GM21360 (cell line): ENCODE measurements around the gene RTCB.
"Not testable (repeated sequence)": the region's sequence is repeated elsewhere in the genome, so short reads cannot be mapped to it uniquely, and the experiment has no call there.

Source experiments
- ATAC-seq: cut with Tn5 transposase; IDR thresholded peaks from one replicate; pipeline ENCODE4 v1.9.1; 2021; ENCODE audit warnings: mild to moderate bottlenecking, moderate library complexity; ENCODE audit not compliant: unreplicated experiment

Gene RTCB

DNA sequence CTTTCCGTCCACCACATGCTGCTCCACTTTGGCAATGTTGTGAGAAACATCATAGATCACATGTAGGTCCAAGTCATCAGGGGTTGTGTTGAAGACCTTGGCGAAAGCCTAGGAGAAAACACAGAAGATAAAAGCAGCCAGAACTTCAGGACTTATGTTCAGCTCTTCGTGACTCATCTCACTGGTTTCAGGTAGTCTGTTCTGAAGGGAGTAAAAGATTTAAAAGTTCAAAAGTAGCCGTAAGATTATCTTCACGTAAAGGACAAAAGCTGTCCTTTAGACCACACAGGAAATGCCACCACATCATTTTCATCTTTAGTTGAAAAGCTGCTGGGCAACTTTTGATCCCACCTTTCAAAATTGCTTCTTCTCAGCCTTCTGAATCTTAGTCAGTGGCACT is 16.9 kb downstream of the RTCB start:
- no peak for ATAC-seq

GRCh38 chr22:32389685-32390084 is 22.4 kb downstream of the RTCB start:
- ATAC-seq: no peak

DNA sequence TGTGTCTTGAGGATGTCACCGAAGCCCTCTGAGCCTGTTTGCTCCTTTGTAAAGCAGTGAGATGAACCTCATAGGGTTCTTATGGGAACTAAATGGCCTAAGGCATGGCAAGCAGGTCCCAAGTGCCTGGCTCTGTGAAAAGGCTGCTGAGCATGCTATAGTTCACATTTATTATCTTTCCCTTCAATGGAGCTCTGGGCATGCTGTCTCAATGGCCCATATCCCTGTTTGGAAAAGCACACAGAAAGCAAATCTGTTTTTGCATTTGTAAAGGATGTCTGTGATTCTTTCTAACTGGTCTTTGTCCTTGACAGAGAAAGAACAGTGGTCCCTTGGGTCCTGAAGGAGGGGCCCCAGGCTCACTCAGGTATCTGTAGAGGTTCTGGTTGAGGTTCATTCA is 26.4 kb downstream of the RTCB start:
- ATAC-seq: no peak

DNA sequence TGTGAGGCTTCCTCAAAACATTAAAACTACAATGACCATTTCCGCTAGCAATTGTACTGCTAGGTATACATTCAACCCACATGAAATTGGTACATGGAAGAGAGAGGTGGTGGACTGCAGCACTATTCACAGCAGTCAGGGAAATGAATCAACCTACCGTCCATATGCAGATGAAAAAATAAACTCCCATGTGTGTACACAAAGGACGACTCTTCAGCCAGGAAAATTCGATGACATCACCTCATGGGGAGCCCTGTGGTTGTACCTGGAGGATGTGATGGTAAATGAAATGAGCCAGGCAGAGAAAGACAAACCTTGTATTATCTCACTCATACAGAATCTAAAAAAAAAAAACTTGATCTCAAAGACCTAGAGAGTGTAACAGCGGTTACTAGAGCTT is 31.1 kb downstream of the RTCB start:
- no peak for ATAC-seq

DNA sequence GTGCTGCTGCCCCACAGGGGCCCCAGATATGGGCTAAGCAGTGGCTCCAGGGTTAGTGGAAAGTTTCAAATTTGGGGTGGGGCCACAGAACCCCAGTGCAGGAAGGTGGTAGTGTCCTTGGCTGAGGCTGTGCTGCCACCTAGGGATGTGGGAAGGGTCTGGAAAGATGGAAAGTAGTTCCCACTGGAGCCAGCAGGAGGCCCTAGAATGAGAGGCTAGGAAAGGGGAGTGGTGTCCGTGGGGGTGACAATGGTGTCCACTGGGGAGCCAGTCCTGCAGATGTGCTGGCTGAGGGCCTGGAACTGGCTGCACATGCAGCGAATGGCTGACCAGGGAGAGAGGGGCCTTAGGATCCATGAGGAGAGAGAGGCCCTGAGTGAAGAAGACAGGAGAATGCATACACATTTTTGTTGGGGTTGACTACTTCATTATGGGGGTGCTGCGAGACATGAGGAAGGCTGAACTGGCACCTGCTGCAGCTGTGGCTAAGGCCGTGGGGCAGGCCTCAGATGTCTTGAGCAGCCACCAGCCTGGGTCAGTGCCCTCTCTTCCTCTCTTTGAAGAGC is 33.3 kb downstream of the RTCB start:
- no peak for ATAC-seq

- no peak for ATAC-seq
Measured at GRCh38 chr22:32376681-32377080, 35.4 kb downstream of the RTCB start.

GRCh38 chr22:32375678-32376450 is 36.2 kb downstream of the RTCB start:
- no peak for ATAC-seq

- no peak for ATAC-seq
Measured at GRCh38 chr22:32364210-32364609, 47.8 kb downstream of the RTCB start.

DNA sequence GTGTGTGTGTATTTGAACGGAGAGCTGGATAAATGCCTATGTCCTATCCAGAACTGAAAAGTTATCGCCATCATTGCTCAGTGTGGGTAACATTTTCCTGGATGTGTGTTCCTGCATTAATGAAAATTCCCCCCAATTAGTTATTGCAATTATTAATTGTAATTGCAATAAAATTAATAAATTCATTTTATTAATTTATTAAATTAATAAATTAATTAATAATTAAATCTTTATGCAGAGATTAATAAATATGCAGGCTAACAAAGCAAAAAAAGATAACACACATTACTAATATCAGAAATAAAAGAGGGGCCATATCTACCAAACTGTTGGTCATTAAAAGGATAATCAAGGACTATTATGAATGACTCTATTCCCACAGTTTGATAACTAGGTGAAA is 50.8 kb downstream of the RTCB start:
- ATAC-seq: no peak

GRCh38 chr22:32360096-32360495 is 52.0 kb downstream of the RTCB start:
- not testable (repeated sequence) for ATAC-seq

- ATAC-seq: not testable (repeated sequence)
Measured at GRCh38 chr22:32357567-32357966, 54.5 kb downstream of the RTCB start, which contains the start of gene RFPL3. RFPL3 (plus strand) TSS chr22:32357867; CDS start chr22:32358072, 205 bp downstream.

GRCh38 chr22:32355760-32356159 is 56.3 kb downstream of the RTCB start:
- no peak for ATAC-seq

GRCh38 chr22:32354360-32355351 is 57.4 kb downstream of the RTCB start:
- no peak for ATAC-seq

GRCh38 chr22:32353840-32354239 is 58.2 kb downstream of the RTCB start:
- no peak for ATAC-seq

GRCh38 chr22:32353292-32353691 is 58.8 kb downstream of the RTCB start:
- ATAC-seq: no peak

- ATAC-seq: no peak
Measured at GRCh38 chr22:32352681-32353080, 59.4 kb downstream of the RTCB start.

DNA sequence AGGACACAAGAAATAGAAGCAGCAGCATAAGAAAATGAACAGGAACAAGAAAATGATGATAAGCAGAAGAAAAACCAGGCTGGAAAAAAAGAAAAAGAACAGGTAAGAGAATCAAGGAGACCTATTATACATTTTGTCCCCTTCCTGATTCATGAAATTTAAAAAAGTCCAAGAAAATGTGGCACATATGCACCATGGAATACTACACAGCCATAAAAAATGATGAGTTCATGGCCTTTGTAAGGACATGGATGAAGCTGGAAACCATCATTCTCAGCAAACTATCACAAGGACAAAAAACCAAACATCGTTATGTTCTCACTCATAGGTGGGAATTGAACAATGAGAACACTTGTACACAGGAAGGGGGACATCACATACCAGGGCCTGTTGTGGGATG is 60.2 kb downstream of the RTCB start:
- not testable (repeated sequence) for ATAC-seq

DNA sequence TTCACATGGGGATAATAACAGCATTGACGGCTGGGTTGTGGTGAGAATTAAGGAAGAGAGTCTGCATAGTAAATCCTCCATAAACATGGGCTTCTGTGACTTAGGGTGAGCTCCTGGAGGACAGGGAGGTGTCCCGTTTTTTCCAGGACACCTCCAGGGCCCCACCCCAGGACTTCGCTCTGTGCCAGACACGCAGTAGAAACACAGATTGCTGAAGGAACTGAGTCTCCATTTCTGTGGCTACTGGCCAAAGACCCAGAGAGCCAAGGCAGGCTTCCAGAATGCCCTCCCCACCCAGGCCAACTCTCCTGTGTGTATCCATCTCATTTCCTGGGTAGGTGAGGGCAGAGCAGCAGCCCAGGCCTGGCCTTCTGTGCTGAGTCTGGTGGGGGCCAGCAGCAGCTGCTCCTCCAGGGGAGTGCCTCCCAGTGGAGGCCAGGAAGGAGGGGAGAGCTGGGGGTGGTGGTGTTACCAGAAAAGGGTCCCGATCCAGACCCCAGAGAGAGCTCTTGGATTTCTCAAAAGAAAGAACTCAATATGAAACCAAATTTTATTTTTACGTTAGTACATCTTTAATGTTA is 63.9 kb downstream of the RTCB start:
- ATAC-seq: no peak

- no peak for ATAC-seq
Measured at GRCh38 chr22:32343941-32344340, 68.1 kb downstream of the RTCB start.

DNA sequence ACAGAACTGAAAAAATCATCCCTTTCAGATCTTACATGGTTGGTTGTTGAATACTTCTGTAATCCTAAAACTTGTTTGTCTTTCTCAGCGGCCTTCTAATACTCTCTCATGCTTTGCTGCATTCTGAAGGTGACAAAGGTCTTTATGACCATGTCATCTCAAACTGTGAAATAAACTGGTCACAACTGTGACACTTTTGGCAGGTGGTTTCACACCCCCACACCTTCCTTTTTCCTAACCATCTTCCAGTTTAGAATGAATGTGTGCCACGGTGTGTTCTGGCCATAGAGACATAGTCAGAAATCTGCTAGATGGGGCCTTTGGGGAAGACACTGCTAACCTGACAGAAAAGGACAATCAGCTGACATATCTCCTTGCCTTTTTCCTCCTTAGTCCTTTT is 69.1 kb downstream of the RTCB start:
- no peak for ATAC-seq

DNA sequence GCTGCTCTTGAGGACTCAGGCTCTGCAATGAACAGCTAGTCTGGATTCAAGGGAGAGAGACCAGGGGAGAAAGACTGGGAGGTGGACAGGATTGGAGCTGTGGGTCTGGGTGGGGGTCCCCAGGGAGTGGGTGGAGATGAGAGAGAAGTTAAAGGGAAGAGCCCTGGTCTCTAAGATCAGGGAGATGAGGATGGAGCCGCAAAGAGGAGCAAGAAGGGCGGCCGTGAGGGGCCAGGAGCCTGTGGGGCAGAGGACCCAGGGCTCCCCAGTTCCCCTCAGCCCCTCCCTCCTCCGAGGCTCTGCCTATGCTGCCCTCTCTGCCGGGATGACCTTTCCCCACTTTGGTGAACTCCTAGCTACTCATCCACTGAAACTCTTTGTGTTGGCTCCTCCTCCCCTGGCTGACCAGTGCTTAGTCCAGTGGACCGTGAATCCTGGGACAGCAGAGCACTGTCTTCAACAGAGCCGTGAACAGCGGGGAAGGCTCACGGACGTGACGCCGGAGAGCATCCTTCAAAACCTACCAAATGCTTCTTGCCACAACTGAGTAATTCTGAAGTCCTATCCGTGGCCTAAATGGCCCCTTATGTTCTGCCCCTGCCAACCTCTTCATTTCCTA is 70.8 kb downstream of the RTCB start:
- no peak for ATAC-seq
